HEK293 (cell line): ENCODE results near the gene MLLT6.

ENCODE experiments used
- CTCF ChIA-PET: fragments of 350-600 bp; formaldehyde crosslinking; extraction: SDS; loops from one replicate; lab custom pipeline; 2021; ENCODE audit warnings: antibody characterized with exemption; lab: Yijun Ruan, JAX
- POLR2A ChIA-PET: fragments of 300-600 bp; formaldehyde crosslinking; extraction: SDS; loops from one replicate; lab custom pipeline; 2020; ENCODE audit warnings: antibody characterized with exemption, inconsistent platforms; lab: Yijun Ruan, JAX
- H3K27ac ChIP-seq: fragments of 200-500 bp; sonication (Bioruptor generic); 2 replicates; pipeline ENCODE4 v1.5.1; 2014; ENCODE audit warnings: low read depth, low read length, control low read depth, inconsistent platforms; ENCODE audit errors: extremely low read depth
- H3K36me3 ChIP-seq, 2 experiments: fragments of 200-500 bp in 1 of 2; sonication (Bioruptor generic) in 1 of 2; 1 replicate in 1 of 2; 2 replicates in 1 of 2; pipeline ENCODE4 v1.5.1; 2014 to 2017; ENCODE audit warnings: inconsistent platforms in 2 of 2, low read length in 2 of 2; ENCODE audit not compliant: control insufficient read depth in 2 of 2, insufficient read depth in 1 of 2
- H3K4me1 ChIP-seq: fragments of 200-500 bp; sonication (Bioruptor generic); 2 replicates; pipeline ENCODE4 v1.5.1; 2014; ENCODE audit warnings: mild to moderate bottlenecking, low read length, inconsistent platforms; ENCODE audit not compliant: control insufficient read depth, insufficient read depth
- H3K4me3 ChIP-seq: 2 replicates; pipeline ENCODE4 v1.5.1; 2011; ENCODE audit warnings: low read depth, mild to moderate bottlenecking, control low read depth, low read length, moderate library complexity
- H3K9me3 ChIP-seq: fragments of 200-500 bp; sonication (Bioruptor generic); 2 replicates; pipeline ENCODE4 v1.5.1; 2014; ENCODE audit warnings: low read depth, low read length, inconsistent platforms; ENCODE audit not compliant: control insufficient read depth, insufficient read depth
- EGR2 ChIP-seq: fragments of 450-650 bp; formaldehyde crosslinking; IDR thresholded peaks from 2 replicates; pipeline ENCODE4 v1.5.1; 2016; ENCODE audit warnings: low read depth, missing biosample characterization, missing genetic modification characterization
- GLIS1 ChIP-seq: fragments of 450-650 bp; formaldehyde crosslinking; IDR thresholded peaks from 2 replicates; pipeline ENCODE4 v1.5.1; 2016; ENCODE audit warnings: missing biosample characterization, missing genetic modification characterization
- HOXA7 ChIP-seq: sonication (generic); formaldehyde crosslinking; IDR thresholded peaks from 2 replicates; pipeline ENCODE4 v1.8.1; 2022; ENCODE audit warnings: missing genetic modification reagents, borderline replicate concordance
- KLF8 ChIP-seq: fragments of 450-650 bp; formaldehyde crosslinking; IDR thresholded peaks from 2 replicates; pipeline ENCODE4 v1.5.1; 2016; ENCODE audit warnings: missing biosample characterization, missing genetic modification characterization
- PATZ1 ChIP-seq: fragments of 450-650 bp; formaldehyde crosslinking; IDR thresholded peaks from 2 replicates; pipeline ENCODE4 v1.5.1; 2016; ENCODE audit warnings: missing biosample characterization, missing genetic modification characterization
- PBX3 ChIP-seq: sonication (generic); formaldehyde crosslinking; IDR thresholded peaks from 2 replicates; pipeline ENCODE4 v1.8.1; 2022; ENCODE audit warnings: mild to moderate bottlenecking, moderate library complexity, missing genetic modification reagents
- PRDM4 ChIP-seq: fragments of 450-650 bp; formaldehyde crosslinking; IDR thresholded peaks from 2 replicates; pipeline ENCODE4 v1.5.1; 2017; ENCODE audit warnings: missing biosample characterization, missing genetic modification characterization
- REST ChIP-seq: fragments of 450-650 bp; formaldehyde crosslinking; IDR thresholded peaks from 2 replicates; pipeline ENCODE4 v1.5.1; 2016; ENCODE audit warnings: missing biosample characterization, missing genetic modification characterization
- SCRT1 ChIP-seq: fragments of 450-650 bp; formaldehyde crosslinking; IDR thresholded peaks from 2 replicates; pipeline ENCODE4 v1.5.1; 2016; ENCODE audit warnings: missing biosample characterization, missing genetic modification characterization, borderline replicate concordance
- SP7 ChIP-seq: fragments of 450-650 bp; formaldehyde crosslinking; IDR thresholded peaks from 2 replicates; pipeline ENCODE4 v1.5.1; 2016; ENCODE audit warnings: missing biosample characterization, missing genetic modification characterization
- WT1 ChIP-seq: fragments of 450-650 bp; formaldehyde crosslinking; IDR thresholded peaks from 2 replicates; pipeline ENCODE4 v1.5.1; 2016; ENCODE audit warnings: missing biosample characterization, missing genetic modification characterization
- ZBTB20 ChIP-seq: fragments of 450-650 bp; formaldehyde crosslinking; IDR thresholded peaks from 2 replicates; pipeline ENCODE4 v1.5.1; 2016; ENCODE audit warnings: missing biosample characterization, missing genetic modification characterization
- ZBTB48 ChIP-seq: fragments of 450-650 bp; formaldehyde crosslinking; IDR thresholded peaks from 2 replicates; pipeline ENCODE4 v1.5.1; 2016; ENCODE audit warnings: missing biosample characterization, missing genetic modification characterization
- ZBTB8A ChIP-seq: fragments of 450-650 bp; formaldehyde crosslinking; IDR thresholded peaks from 2 replicates; pipeline ENCODE4 v1.5.1; 2016; ENCODE audit warnings: missing biosample characterization, missing genetic modification characterization
- ZFHX2 ChIP-seq: fragments of 450-650 bp; formaldehyde crosslinking; conservative IDR thresholded peaks from 2 replicates; pipeline ENCODE4 v1.5.1; 2016; ENCODE audit warnings: missing biosample characterization, missing genetic modification characterization
- ZIC2 ChIP-seq: fragments of 450-650 bp; formaldehyde crosslinking; IDR thresholded peaks from 2 replicates; pipeline ENCODE4 v1.5.1; 2016; ENCODE audit warnings: missing biosample characterization, missing genetic modification characterization
- ZNF16 ChIP-seq: fragments of 450-650 bp; formaldehyde crosslinking; IDR thresholded peaks from 2 replicates; pipeline ENCODE4 v1.5.1; 2016; ENCODE audit warnings: low read depth, missing biosample characterization, missing genetic modification characterization
- ZNF239 ChIP-seq: fragments of 450-650 bp; formaldehyde crosslinking; IDR thresholded peaks from 2 replicates; pipeline ENCODE4 v1.5.1; 2016; ENCODE audit warnings: missing biosample characterization, missing genetic modification characterization
- ZNF266 ChIP-seq: fragments of 450-650 bp; formaldehyde crosslinking; IDR thresholded peaks from 2 replicates; pipeline ENCODE4 v1.5.1; 2016; ENCODE audit warnings: missing biosample characterization, missing genetic modification characterization, low read depth
- ZNF324 ChIP-seq: fragments of 450-650 bp; formaldehyde crosslinking; IDR thresholded peaks from 2 replicates; pipeline ENCODE4 v1.5.1; 2016; ENCODE audit warnings: missing biosample characterization, missing genetic modification characterization
- ZNF398 ChIP-seq: fragments of 450-650 bp; formaldehyde crosslinking; IDR thresholded peaks from 2 replicates; pipeline ENCODE4 v1.5.1; 2017; ENCODE audit warnings: missing biosample characterization, missing genetic modification characterization
- ZNF404 ChIP-seq: fragments of 450-650 bp; formaldehyde crosslinking; IDR thresholded peaks from 2 replicates; pipeline ENCODE4 v1.5.1; 2017; ENCODE audit warnings: missing biosample characterization, missing genetic modification characterization
- ZNF626 ChIP-seq: fragments of 450-650 bp; sonication (Bioruptor Pico); formaldehyde crosslinking; IDR thresholded peaks from 2 replicates; pipeline ENCODE4 v1.5.1; 2018; ENCODE audit warnings: missing biosample characterization, missing genetic modification characterization, inconsistent platforms
- ZNF677 ChIP-seq: fragments of 450-650 bp; IDR thresholded peaks from 2 replicates; pipeline ENCODE4 v1.5.0; 2018; ENCODE audit warnings: missing biosample characterization, mild to moderate bottlenecking, missing genetic modification characterization, moderate library complexity
- ZNF707 ChIP-seq: fragments of 450-650 bp; formaldehyde crosslinking; IDR thresholded peaks from 2 replicates; pipeline ENCODE4 v1.5.1; 2016; ENCODE audit warnings: missing biosample characterization, missing genetic modification characterization
- ZNF76 ChIP-seq: fragments of 450-650 bp; formaldehyde crosslinking; IDR thresholded peaks from 2 replicates; pipeline ENCODE4; 2016; ENCODE audit warnings: low read depth, missing biosample characterization, missing genetic modification characterization, borderline replicate concordance
- ZNF837 ChIP-seq: fragments of 450-650 bp; formaldehyde crosslinking; IDR thresholded peaks from 2 replicates; pipeline ENCODE4 v1.5.1; 2016; ENCODE audit warnings: missing biosample characterization, missing genetic modification characterization

Gene MLLT6

GRCh38 chr17:38663125-38663751 is 41.8 kb upstream of the MLLT6 start:
- Histone ChIP-seq H3K4me1 (no peaks in the 10 kb centered on the region), H3K36me3 (no peaks in the 10 kb centered on the region), H3K9me3 (no peaks in the 10 kb centered on the region), H3K4me3 (no peak overlapping the region), H3K27ac (peak overlapping the region; percentile 31; the same call in 1 of the 2 replicates)
- CTCF ChIA-PET: interaction anchor here (0.5 to 11.9 kb wide), 66 partner anchors 9 to 1746 kb away, joined by 3 to 254 read pairs (median 4); partner anchors contain the start of gene EPOP
- POLR2A ChIA-PET: interaction anchor here (0.6 to 1.1 kb wide), 2 partner anchors 100 to 105 kb away, joined by 3 read pairs; no protein-coding TSS in a partner anchor
- peak; percentile 10; the same call in 1 of the 2 replicates for TF ChIP-seq KLF8 (tag by site-specific recombination)
- TF ChIP-seq ZBTB48 (tag by site-specific recombination): peak; percentile 86
- 0 out of 2 replicates have a peak, but pooled peaks have one; percentile 40 for TF ChIP-seq ZNF324 (tag by site-specific recombination)
- no peak for TF ChIP-seq ZNF626 (tag by site-specific recombination)
- TF ChIP-seq EGR2 (tag by site-specific recombination): peak; percentile 85
- TF ChIP-seq HOXA7 (CRISPR knock-in tag): no peak
- TF ChIP-seq PBX3: no peak
- no peak for TF ChIP-seq ZNF404
- TF ChIP-seq ZNF76 (tag by site-specific recombination): no peak
- TF ChIP-seq ZNF398 (tag by site-specific recombination): peak; percentile 59; the same call in 1 of the 2 replicates
- TF ChIP-seq GLIS1 (tag by site-specific recombination): peak; percentile 78
- no peak for TF ChIP-seq ZNF837 (tag by site-specific recombination)
- no peak for TF ChIP-seq ZNF16
- TF ChIP-seq REST: no peak
- peak; percentile 44 for TF ChIP-seq PATZ1 (tag by site-specific recombination)
- TF ChIP-seq ZNF266 (tag by site-specific recombination): no peak
- no peak for TF ChIP-seq ZNF239
- no peak for TF ChIP-seq ZIC2
- no peak for TF ChIP-seq ZNF707 (tag by site-specific recombination)
- no peak for TF ChIP-seq PRDM4
- no peak for TF ChIP-seq ZNF677 (tag by site-specific recombination)
- 0 out of 2 replicates have a peak, but pooled peaks have one; percentile 14 for TF ChIP-seq SP7
- no peak for TF ChIP-seq SCRT1 (tag by site-specific recombination)
- 0 out of 2 replicates have a peak, but pooled peaks have one; percentile 24 for TF ChIP-seq ZBTB20 (tag by site-specific recombination)
- TF ChIP-seq ZFHX2 (tag by site-specific recombination): peak; percentile 32
- TF ChIP-seq WT1 (tag by site-specific recombination): 0 out of 2 replicates have a peak, but pooled peaks have one; percentile 10
- TF ChIP-seq ZBTB8A (tag by site-specific recombination): peak; percentile 22; the same call in 1 of the 2 replicates
